H1 (cell line): ENCODE measurements around the gene LMTK2. TPM values are rescaled to one million over a fixed set of nuclear protein-coding genes. Genes with fewer than 3 reads are reported as not detected.

ENCODE experiments used
- CTCF ChIA-PET: fragments of 300-600 bp; sonication (Branson Sonifier 250); formaldehyde crosslinking; loops from one replicate; lab custom pipeline; 2021; ENCODE audit not compliant: partially characterized antibody; lab: Charles Lee
- POLR2A ChIA-PET: fragments of 300-600 bp; sonication (Branson Sonifier 250); formaldehyde crosslinking; loops from one replicate; lab custom pipeline; 2021; ENCODE audit warnings: inconsistent platforms; ENCODE audit not compliant: partially characterized antibody; lab: Charles Lee
- DNase-seq, 2 experiments: peaks; one replicate each; pipeline versions ENCODE4 v3.0.0 to v3.0.0-alpha.2; 2010 to 2022; ENCODE audit warnings: low spot score in 2 of 2, low read depth in 1 of 2, mixed read lengths in 1 of 2
- FAIRE-seq: peaks from 2 replicates; lab custom pipeline; 2011; peaks lifted over from hg19 to GRCh38; lab: Jason Lieb, UNC
- H2AFZ ChIP-seq: 2 replicates; pipeline ENCODE4 v1.8.1; 2012; ENCODE audit warnings: low read length, inconsistent platforms
- H2AK5ac ChIP-seq: 2 replicates; pipeline ENCODE4 v1.6.1; 2013; ENCODE audit warnings: low read depth, low read length
- H2BK120ac ChIP-seq: replicated peaks from 2 replicates; pipeline ENCODE3; 2013; ENCODE audit warnings: low read depth, low read length, inconsistent platforms
- H2BK12ac ChIP-seq: 2 replicates; pipeline ENCODE4 v1.6.1; 2013; ENCODE audit warnings: low read depth, low read length
- H2BK15ac ChIP-seq: 2 replicates; pipeline ENCODE4 v1.6.1; 2013; ENCODE audit warnings: low read length
- H2BK20ac ChIP-seq: 2 replicates; pipeline ENCODE4 v1.6.1; 2013; ENCODE audit warnings: low read length
- H2BK5ac ChIP-seq: 2 replicates; pipeline ENCODE4 v1.6.1; 2013; ENCODE audit warnings: low read depth, low read length
- H3K14ac ChIP-seq: 2 replicates; pipeline ENCODE4 v1.6.1; 2013; ENCODE audit warnings: inconsistent platforms; ENCODE audit not compliant: insufficient read length
- H3K18ac ChIP-seq: 2 replicates; pipeline ENCODE4 v1.6.1; 2013; ENCODE audit warnings: low read length; ENCODE audit errors: extremely low read depth
- H3K23ac ChIP-seq: 2 replicates; pipeline ENCODE4 v1.6.1; 2013; ENCODE audit warnings: inconsistent platforms; ENCODE audit not compliant: insufficient read length
- H3K23me2 ChIP-seq: 2 replicates; pipeline ENCODE4 v1.6.1; 2013; ENCODE audit warnings: low read depth, low read length
- H3K27ac ChIP-seq: 2 replicates; pipeline ENCODE4 v1.6.1; 2011; ENCODE audit warnings: low read depth, low read length, inconsistent platforms
- H3K27me3 ChIP-seq, 4 experiments: replicated peaks in 1 of 4; 1 replicate in 1 of 4; 2 replicates in 3 of 4; pipeline versions ENCODE4 v1.6.1 to v1.8.1; 2011 to 2013; ENCODE audit warnings: low read length in 3 of 4, mild to moderate bottlenecking in 3 of 4, inconsistent platforms in 2 of 4, mixed read lengths in 2 of 4, moderate library complexity in 1 of 4; ENCODE audit not compliant: control insufficient read depth in 3 of 4, insufficient read depth in 3 of 4; ENCODE audit errors: extremely low read depth in 1 of 4
- H3K36me3 ChIP-seq, 4 experiments: 2 replicates each; pipeline versions ENCODE4 v1.6.1 to v1.8.1; 2011 to 2013; ENCODE audit warnings: mild to moderate bottlenecking in 4 of 4, low read length in 3 of 4, moderate library complexity in 2 of 4, control low read depth in 1 of 4, inconsistent platforms in 1 of 4; ENCODE audit not compliant: insufficient read depth in 4 of 4, control insufficient read depth in 2 of 4
- H3K4ac ChIP-seq: replicated peaks from 2 replicates; pipeline ENCODE3; 2013; ENCODE audit warnings: low read length, low read depth, mixed read lengths, inconsistent platforms; ENCODE audit not compliant: insufficient read length
- H3K4me1 ChIP-seq, 4 experiments: replicated peaks in 1 of 4; 1 replicate in 1 of 4; 2 replicates in 3 of 4; pipeline versions ENCODE4 v1.6.1 to v1.8.1; 2011 to 2013; ENCODE audit warnings: low read length in 3 of 4, inconsistent platforms in 2 of 4, mixed read lengths in 1 of 4; ENCODE audit not compliant: insufficient read depth in 4 of 4, control insufficient read depth in 3 of 4
- H3K4me2 ChIP-seq, 2 experiments: 2 replicates each; pipeline versions ENCODE4 v1.6.1 to v1.8.1; 2011 to 2013; ENCODE audit warnings: low read depth in 2 of 2, low read length in 2 of 2, control low read depth in 1 of 2, inconsistent platforms in 1 of 2, mild to moderate bottlenecking in 1 of 2; ENCODE audit not compliant: insufficient read depth in 1 of 2
- H3K4me3 ChIP-seq, 4 experiments: fragments of 200-600, 300-600 bp in 1 of 4; sonication (generic), shearing (Covaris generic), sonication (Bioruptor Twin) in 1 of 4; 2 replicates each; pipeline versions ENCODE4 v1.5.1 to v1.8.1; 2011 to 2016; ENCODE audit warnings: low read length in 4 of 4, low read depth in 3 of 4, control low read depth in 2 of 4, inconsistent platforms in 2 of 4, mild to moderate bottlenecking in 2 of 4, mixed read lengths in 1 of 4, moderate library complexity in 1 of 4; ENCODE audit not compliant: insufficient read depth in 2 of 4; ENCODE audit errors: extremely low read depth in 1 of 4
- H3K56ac ChIP-seq: replicated peaks from 2 replicates; pipeline ENCODE3; 2013; ENCODE audit warnings: low read depth, mild to moderate bottlenecking, mixed read lengths, low read length, inconsistent platforms; ENCODE audit not compliant: insufficient read length
- H3K79me1 ChIP-seq: 2 replicates; pipeline ENCODE4 v1.6.1; 2013; ENCODE audit warnings: low read depth, low read length, control low read depth
- H3K79me2 ChIP-seq, 2 experiments: 2 replicates each; pipeline versions ENCODE4 v1.6.1 to v1.8.1; 2012 to 2013; ENCODE audit warnings: low read length in 2 of 2, mild to moderate bottlenecking in 2 of 2, inconsistent platforms in 1 of 2; ENCODE audit not compliant: insufficient read depth in 2 of 2, control insufficient read depth in 1 of 2
- H3K9ac ChIP-seq, 4 experiments: replicated peaks in 1 of 4; 1 replicate in 1 of 4; 2 replicates in 3 of 4; pipeline versions ENCODE4 v1.6.1 to v1.8.1; 2011 to 2013; ENCODE audit warnings: low read depth in 3 of 4, low read length in 3 of 4, control low read depth in 2 of 4, mild to moderate bottlenecking in 2 of 4, moderate library complexity in 2 of 4, inconsistent platforms in 1 of 4; ENCODE audit errors: extremely low read depth in 1 of 4
- H3K9me3 ChIP-seq, 2 experiments: 2 replicates each; pipeline versions ENCODE4 v1.6.1 to v1.8.1; 2012 to 2013; ENCODE audit warnings: mild to moderate bottlenecking in 2 of 2, moderate library complexity in 2 of 2, control low read depth in 1 of 2, inconsistent platforms in 1 of 2, low read depth in 1 of 2, low read length in 1 of 2, mixed read lengths in 1 of 2; ENCODE audit not compliant: insufficient read depth in 2 of 2
- H4K20me1 ChIP-seq, 2 experiments: replicated peaks in 1 of 2; 2 replicates each; pipeline versions ENCODE3 to v1.8.1; 2011 to 2013; ENCODE audit warnings: inconsistent platforms in 2 of 2, low read length in 2 of 2, mild to moderate bottlenecking in 1 of 2; ENCODE audit not compliant: insufficient read depth in 2 of 2, control insufficient read depth in 1 of 2
- H4K5ac ChIP-seq: 2 replicates; pipeline ENCODE4 v1.6.1; 2013; ENCODE audit warnings: low read length, low read depth, mixed read lengths, inconsistent platforms; ENCODE audit not compliant: insufficient read length
- H4K8ac ChIP-seq: 2 replicates; pipeline ENCODE4 v1.8.0; 2013; ENCODE audit warnings: mild to moderate bottlenecking, moderate library complexity, low read length, inconsistent platforms; ENCODE audit not compliant: insufficient read depth; ENCODE audit errors: extremely low read depth
- H4K91ac ChIP-seq: replicated peaks from 2 replicates; pipeline ENCODE3; 2013; ENCODE audit warnings: low read length, mixed read lengths, inconsistent platforms; ENCODE audit not compliant: insufficient read length
- BRCA1 ChIP-seq: IDR thresholded peaks from 2 replicates; pipeline ENCODE4 v1.6.1; 2012; ENCODE audit warnings: low read depth, low read length, improper control_type of control experiment
- CBX5 ChIP-seq: fragments of 300-800, 300-1000 bp; sonication (generic); IDR thresholded peaks from 2 replicates; pipeline ENCODE4 v1.7.1; 2016; ENCODE audit warnings: antibody characterized with exemption, low read length, low read depth
- NRF1 ChIP-seq: IDR thresholded peaks from 2 replicates; pipeline ENCODE4 v1.6.1; 2011; ENCODE audit warnings: mild to moderate bottlenecking, low read depth, low read length, improper control_type of control experiment
- RNF2 ChIP-seq: fragments of 200-900, 300-1000 bp; sonication (generic); IDR thresholded peaks from 2 replicates; pipeline ENCODE4 v1.7.1; 2016; ENCODE audit warnings: borderline replicate concordance, low read depth, mild to moderate bottlenecking, antibody characterized with exemption, low read length; ENCODE audit not compliant: poor library complexity, severe bottlenecking; ENCODE audit errors: missing control alignments
- whole genome bisulfite sequencing, 2 experiments: shearing (Covaris generic) in 1 of 2; methylation state at CpG; one replicate each; pipeline versions ENCODE4 v1.1.6 to v1.1.7; 2013 to 2015; ENCODE audit warnings: low lambda C conversion rate in 2 of 2, mixed read lengths in 2 of 2, inconsistent platforms in 1 of 2, low coverage in 1 of 2, missing lambda C conversion rate in 1 of 2; ENCODE audit not compliant: insufficient replicate concordance in 2 of 2, insufficient coverage in 1 of 2, insufficient read length in 1 of 2; ENCODE audit errors: extremely low coverage in 1 of 2, missing lambda C conversion rate in 1 of 2; 5-methylcytosine and 5-hydroxymethylcytosine counted together
- polyA plus RNA-seq, 7 experiments: library from polyadenylated mRNA; depleted of rRNA in 3 of 7; stranded (reverse) in 5 of 7; unstranded in 2 of 7; fragments of >200 nt in 5 of 7; fragments of 200-250 nt in 2 of 7; gene quantifications; 1 replicate in 5 of 7; 2 replicates in 1 of 7; 4 replicates in 1 of 7; pipeline versions ENCODE4 v1.2.1 to v1.2.3, GENCODE V29; 2011 to 2013; ENCODE audit warnings: missing spikeins in 2 of 7, mixed read lengths in 2 of 7
- total RNA-seq: library from RNA; stranded (reverse); fragmentation: NEBNext Ultra II Directional; extraction: Animal tissue kit (Norgen Biotek cat#: 25700); gene quantifications from 2 replicates; pipeline ENCODE4 v1.2.1, GENCODE V29; 2021
- TF ChIP-seq, protein P1 (sequence below), 3 experiments: IDR thresholded peaks; 1 replicate in 2 of 3; 2 replicates in 1 of 3; pipeline versions ENCODE4 v1.5.1 to v1.6.1; 2011; ENCODE audit warnings: low read length in 3 of 3, mild to moderate bottlenecking in 3 of 3, inconsistent platforms in 2 of 3, low read depth in 1 of 3, moderate library complexity in 1 of 3; ENCODE audit not compliant: insufficient read depth in 1 of 3; ENCODE audit errors: control extremely low read depth in 1 of 3

The LMTK2 gene
- total and polyA plus RNA-seq, 2 of the 8 experiments (the other 6 are each of a cell fraction or from before 2014, with no cell fraction given): 9.7 to 30.7 TPM

DNA sequence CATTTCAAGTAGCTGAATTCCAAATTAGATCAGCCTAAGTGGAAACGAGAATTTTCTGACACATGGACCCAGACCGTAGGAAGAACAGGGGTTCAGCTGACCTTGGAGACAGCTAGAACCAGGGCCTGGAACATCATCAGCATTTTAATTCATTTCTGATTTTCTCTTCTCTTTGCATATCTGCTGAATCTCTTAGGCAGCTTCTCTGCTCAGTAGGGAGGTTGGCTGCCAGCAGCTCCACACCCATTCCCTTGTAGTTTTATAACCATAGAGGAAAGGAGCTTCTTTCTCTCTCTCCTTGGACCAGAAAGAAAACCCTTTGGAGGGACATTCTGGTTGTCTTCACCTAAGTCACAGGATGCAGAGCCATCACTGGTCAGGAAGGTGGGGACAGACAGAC, 36.0 kb downstream of the LMTK2 start:
- no peak overlapping the region for H2AFZ ChIP-seq
- H3K23ac ChIP-seq: no peak overlapping the region
- H2AK5ac ChIP-seq: no peak overlapping the region
- no peak overlapping the region for H3K4me2 ChIP-seq
- H3K9ac ChIP-seq: no peak overlapping the region
- H4K20me1 ChIP-seq: peaks cover 0 to 4% of the 10 kb centered on the region in 2 experiments
- H2BK15ac ChIP-seq: no peak overlapping the region
- H3K36me3 ChIP-seq: peaks cover 0 to 36% (median 18%) of the 10 kb centered on the region in 4 experiments; a peak in 7 of 8 replicates
- H3K23me2 ChIP-seq: no peaks in the 10 kb centered on the region
- no peak for FAIRE-seq
- no peaks in the 10 kb centered on the region for H3K9me3 ChIP-seq
- TF ChIP-seq BRCA1: no peak
- TF ChIP-seq CBX5: no peak
- TF ChIP-seq, protein P1, sequence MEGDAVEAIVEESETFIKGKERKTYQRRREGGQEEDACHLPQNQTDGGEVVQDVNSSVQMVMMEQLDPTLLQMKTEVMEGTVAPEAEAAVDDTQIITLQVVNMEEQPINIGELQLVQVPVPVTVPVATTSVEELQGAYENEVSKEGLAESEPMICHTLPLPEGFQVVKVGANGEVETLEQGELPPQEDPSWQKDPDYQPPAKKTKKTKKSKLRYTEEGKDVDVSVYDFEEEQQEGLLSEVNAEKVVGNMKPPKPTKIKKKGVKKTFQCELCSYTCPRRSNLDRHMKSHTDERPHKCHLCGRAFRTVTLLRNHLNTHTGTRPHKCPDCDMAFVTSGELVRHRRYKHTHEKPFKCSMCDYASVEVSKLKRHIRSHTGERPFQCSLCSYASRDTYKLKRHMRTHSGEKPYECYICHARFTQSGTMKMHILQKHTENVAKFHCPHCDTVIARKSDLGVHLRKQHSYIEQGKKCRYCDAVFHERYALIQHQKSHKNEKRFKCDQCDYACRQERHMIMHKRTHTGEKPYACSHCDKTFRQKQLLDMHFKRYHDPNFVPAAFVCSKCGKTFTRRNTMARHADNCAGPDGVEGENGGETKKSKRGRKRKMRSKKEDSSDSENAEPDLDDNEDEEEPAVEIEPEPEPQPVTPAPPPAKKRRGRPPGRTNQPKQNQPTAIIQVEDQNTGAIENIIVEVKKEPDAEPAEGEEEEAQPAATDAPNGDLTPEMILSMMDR (IDR thresholded peaks at IDR 0.05; ENCODE audit: control extremely low read depth in 1 of 3, insufficient read depth in 1 of 3, low read depth in 1 of 3, low read length in 3 of 3): no peak
- TF ChIP-seq RNF2: no peak
- TF ChIP-seq NRF1: no peak
- H3K4me3 ChIP-seq: no peak overlapping the region
- POLR2A ChIA-PET: interaction anchor here (0.9 kb wide), 1 partner anchor 9 kb away, joined by 3 read pairs; no protein-coding TSS in a partner anchor
- no peak overlapping the region for H3K18ac ChIP-seq
- H3K56ac ChIP-seq: no peak overlapping the region
- H2BK120ac ChIP-seq: no peak overlapping the region
- H4K5ac ChIP-seq: no peak overlapping the region
- H2BK5ac ChIP-seq: no peak overlapping the region
- no peak overlapping the region for H4K91ac ChIP-seq
- WGBS, 2 experiments: 90% methylated on average over 2 of the region's 2 CpGs; no CpG with 5 or more reads in 1 of the 2 experiments
- no peak overlapping the region for H2BK12ac ChIP-seq
- peaks cover 4% of the 10 kb centered on the region for H3K79me1 ChIP-seq
- no peaks in the 10 kb centered on the region for H3K27me3 ChIP-seq
- CTCF ChIA-PET: interaction anchor here (1.2 to 2.6 kb wide), 2 partner anchors 9 to 25 kb away, joined by 3 to 9 read pairs; no protein-coding TSS in a partner anchor
- no peak overlapping the region for H2BK20ac ChIP-seq
- H3K14ac ChIP-seq: no peak overlapping the region
- peaks cover 0 to 4% of the 10 kb centered on the region in 2 experiments; a peak in 1 of 4 replicates for H3K79me2 ChIP-seq
- no peak overlapping the region for H3K4ac ChIP-seq
- H4K8ac ChIP-seq: no peak overlapping the region
- H3K4me1 ChIP-seq: no peaks in the 10 kb centered on the region
- no peak for DNase-seq
- no peak overlapping the region for H3K27ac ChIP-seq
